ENCODE results near the gene APBA2. TPM values are rescaled to one million over a fixed set of nuclear protein-coding genes. Genes with fewer than 3 reads are reported as not detected.

APBA2 gene
- polyA plus RNA-seq, 3 donors: 0.97 to 2.9 (median 1.8) TPM

GRCh38 chr15:28943611-28944230 lies 57.9 kb downstream of the APBA2 start:
- H3K27ac ChIP-seq (ENCODE audit: low read depth, low read length): no peak overlapping the region
- WGBS, 3 donors: 84 to 94% (median 91%) methylated on average over 11 of the region's 11 CpGs

DNA sequence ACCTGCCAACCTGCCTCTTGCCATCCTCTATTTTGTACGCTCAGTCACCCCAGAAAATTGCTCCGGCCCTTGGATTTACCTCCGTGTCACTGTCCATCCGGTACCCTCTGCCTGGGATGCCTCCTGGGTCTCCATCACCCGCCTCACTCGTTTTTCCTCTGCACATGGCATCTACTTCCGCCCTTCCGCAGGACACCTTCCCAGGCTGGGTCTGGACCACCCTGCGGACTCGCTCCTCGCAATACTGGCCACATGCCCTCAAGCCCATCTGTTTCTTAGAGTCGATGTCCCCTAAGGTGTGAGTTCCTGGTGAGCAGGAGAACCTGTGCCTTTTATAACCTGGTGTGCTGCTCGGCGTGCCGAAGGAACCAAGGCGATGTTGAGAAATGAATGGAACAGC lies 58.5 kb downstream of the APBA2 start:
- no peak overlapping the region for H3K27ac ChIP-seq (ENCODE audit: low read depth, low read length)
- WGBS, 3 donors: 93 to 95% (median 94%) methylated on average over 16 of the region's 16 CpGs

GRCh38 chr15:28944696-28945300 lies 59.0 kb downstream of the APBA2 start:
- no peak overlapping the region for H3K27ac ChIP-seq (ENCODE audit: low read depth, low read length)
- WGBS, 3 donors: 84 to 89% (median 88%) methylated on average over 14 of the region's 14 CpGs

DNA sequence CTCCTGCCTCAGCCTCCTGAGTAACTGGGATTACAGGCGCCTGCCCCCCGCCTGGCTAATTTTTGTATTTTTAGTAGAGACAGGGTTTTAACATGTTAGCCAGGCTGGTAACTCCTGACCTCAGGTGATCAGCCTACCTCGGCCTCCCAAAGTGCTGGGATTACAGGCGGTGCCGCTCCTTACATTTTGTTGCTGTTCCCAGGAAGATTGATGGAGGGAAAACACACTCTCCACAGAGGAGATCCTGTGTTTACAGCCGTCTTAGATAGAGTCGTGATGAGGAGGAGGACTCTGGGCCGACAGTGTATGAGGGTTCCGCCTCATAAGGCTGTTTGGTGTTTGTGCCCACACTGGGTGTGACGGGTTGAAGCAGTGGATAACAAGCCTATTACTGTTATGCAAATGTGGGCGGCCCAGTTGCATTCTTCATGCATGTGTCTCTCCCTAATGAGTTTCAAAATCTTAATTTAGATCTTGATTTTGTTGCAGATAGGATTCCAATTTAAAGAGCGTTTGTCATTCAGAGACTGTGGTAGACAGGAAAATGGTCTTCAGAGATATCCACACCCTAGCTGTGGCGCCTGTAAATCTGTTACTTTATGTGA lies 60.0 kb downstream of the APBA2 start:
- 82 to 90% (median 90%) methylated on average over 13 of the region's 13 CpGs for WGBS, 3 donors
- no peak overlapping the region for H3K27ac ChIP-seq (ENCODE audit: low read depth, low read length)

- no peak overlapping the region for H3K27ac ChIP-seq (ENCODE audit: low read depth, low read length)
- 88 to 90% (median 90%) methylated on average over 7 of the region's 7 CpGs for WGBS, 3 donors
These were observed 61.0 kb downstream of the APBA2 start for GRCh38 chr15:28946803-28947202.

GRCh38 chr15:28947221-28947674 lies 61.5 kb downstream of the APBA2 start:
- H3K27ac ChIP-seq (ENCODE audit: low read depth, low read length): no peak overlapping the region
- WGBS, 3 donors: 81 to 93% (median 87%) methylated on average over 7 of the region's 7 CpGs

DNA sequence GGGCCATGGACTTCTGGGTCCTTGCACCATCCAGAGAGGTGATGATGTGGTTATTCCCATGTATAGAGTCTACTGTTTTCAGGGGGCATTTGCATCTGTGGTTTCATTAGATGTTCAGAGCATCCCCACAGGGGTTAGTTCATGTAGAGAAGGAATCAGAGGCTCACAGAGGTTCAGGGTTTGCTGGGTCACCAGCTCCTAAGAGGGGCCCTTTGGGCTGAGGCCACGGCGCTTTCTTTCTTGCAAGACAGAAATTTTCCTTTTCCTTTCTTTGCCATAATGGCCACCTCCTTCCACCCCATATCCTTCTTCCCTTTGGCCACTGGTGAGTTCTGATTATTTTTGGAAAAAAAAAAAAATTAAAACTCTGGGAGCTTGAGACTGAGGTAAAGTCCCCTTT lies 62.3 kb downstream of the APBA2 start:
- WGBS, 3 donors: 83 to 93% (median 87%) methylated on average over 2 of the region's 2 CpGs
- H3K27ac ChIP-seq (ENCODE audit: low read depth, low read length): no peak overlapping the region

DNA sequence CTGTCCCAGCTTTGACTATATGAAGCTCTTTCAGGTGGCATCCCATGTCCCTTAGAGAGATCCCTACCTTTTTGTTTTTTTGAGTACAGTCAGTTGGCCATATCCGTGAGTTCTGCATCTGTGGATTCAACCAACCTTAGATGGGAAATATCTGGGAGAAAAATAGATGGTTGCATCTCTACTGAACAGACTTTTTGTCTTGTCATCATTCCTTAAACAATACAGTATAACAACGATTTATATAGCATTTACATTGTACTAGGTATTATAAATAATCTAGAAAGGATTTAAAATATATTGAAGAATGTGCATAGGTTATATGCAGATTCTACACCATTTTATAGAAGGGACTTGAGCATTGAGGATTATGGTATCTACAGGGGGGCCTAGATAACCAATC lies 65.1 kb downstream of the APBA2 start:
- no peak overlapping the region for H3K27ac ChIP-seq (ENCODE audit: low read depth, low read length)
- 83 to 86% (median 85%) methylated on average over 2 of the region's 2 CpGs for WGBS, 3 donors

DNA sequence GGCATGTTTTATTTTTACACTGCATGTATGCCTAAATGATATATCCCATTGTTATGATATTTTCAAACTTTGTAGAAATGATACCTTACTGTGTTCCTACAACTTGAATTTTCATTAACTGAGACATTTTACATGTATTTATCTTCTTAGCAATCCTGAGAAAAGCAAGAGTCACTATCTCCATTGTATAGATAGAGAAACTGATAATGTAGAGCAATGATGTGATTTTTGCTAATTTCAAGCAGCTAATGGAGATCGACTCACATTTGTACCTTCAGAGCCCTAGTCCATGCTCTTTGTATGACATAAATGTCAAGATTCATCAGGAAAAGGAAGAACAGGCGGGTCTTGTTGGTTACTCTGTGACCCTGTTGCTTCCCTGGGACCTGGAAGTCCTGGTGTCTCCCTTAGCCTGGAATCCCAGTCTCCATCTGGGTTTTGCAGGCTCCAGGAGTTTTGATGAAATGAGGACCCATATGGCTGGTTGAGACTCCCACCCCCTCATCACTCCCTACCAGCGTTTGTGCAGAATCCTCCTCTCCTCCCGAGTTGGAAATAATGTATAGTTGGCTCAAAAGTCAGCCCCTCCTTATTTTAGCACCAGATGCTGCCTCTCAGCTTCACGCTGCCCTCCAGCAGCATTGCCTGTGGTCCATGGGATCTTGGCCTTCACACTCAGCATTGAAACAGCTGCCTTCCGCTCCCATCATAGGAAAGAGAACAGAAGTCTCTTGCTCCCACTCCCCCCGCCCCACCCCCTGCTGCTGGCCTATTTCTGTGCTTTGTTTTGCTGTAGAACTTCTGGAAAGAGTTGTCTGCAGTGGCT lies 67.1 kb downstream of the APBA2 start:
- H3K27ac ChIP-seq (ENCODE audit: low read depth, low read length): no peak overlapping the region
- WGBS, 3 donors: 57 to 69% (median 60%) methylated on average over 7 of the region's 7 CpGs

GRCh38 chr15:28953573-28954195 lies 67.9 kb downstream of the APBA2 start:
- WGBS, 3 donors: 79 to 90% (median 80%) methylated on average over 15 of the region's 15 CpGs
- H3K27ac ChIP-seq (ENCODE audit: low read depth, low read length): no peak overlapping the region

DNA sequence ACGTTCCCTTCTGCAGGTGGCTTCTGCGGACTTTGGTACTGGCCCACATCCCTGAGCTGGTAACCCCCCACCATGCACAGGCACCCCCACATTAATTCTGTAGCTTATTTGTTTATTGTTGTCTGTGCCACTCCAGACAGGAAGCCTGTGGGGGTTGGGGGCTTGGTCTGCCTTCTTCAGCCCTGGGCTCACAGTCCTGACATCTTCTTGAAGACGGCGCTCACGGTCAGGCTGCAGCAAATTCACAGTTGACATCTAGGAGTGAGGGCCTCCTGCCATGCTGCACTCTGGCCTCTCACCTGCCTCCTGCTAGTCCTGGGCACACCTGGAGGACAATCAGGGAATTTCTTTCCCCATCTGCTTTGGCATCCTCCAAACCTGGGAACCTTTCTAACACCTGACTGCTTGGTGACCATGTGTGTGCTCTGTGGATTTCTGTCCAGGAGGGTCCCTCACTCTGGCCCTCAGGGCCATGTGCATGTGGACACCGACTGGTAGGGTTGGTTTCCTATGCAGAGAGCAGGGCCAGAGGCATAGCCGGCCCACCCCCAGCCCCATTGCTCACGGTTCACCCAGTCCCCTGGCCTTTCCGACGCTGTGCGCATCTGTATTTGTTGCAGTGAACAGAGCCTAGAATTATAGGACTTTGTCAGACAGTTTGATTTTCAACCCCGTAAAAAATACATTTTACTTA lies 68.8 kb downstream of the APBA2 start:
- no peak overlapping the region for H3K27ac ChIP-seq (ENCODE audit: low read depth, low read length)
- WGBS, 3 donors: 68 to 85% (median 71%) methylated on average over 12 of the region's 12 CpGs

DNA sequence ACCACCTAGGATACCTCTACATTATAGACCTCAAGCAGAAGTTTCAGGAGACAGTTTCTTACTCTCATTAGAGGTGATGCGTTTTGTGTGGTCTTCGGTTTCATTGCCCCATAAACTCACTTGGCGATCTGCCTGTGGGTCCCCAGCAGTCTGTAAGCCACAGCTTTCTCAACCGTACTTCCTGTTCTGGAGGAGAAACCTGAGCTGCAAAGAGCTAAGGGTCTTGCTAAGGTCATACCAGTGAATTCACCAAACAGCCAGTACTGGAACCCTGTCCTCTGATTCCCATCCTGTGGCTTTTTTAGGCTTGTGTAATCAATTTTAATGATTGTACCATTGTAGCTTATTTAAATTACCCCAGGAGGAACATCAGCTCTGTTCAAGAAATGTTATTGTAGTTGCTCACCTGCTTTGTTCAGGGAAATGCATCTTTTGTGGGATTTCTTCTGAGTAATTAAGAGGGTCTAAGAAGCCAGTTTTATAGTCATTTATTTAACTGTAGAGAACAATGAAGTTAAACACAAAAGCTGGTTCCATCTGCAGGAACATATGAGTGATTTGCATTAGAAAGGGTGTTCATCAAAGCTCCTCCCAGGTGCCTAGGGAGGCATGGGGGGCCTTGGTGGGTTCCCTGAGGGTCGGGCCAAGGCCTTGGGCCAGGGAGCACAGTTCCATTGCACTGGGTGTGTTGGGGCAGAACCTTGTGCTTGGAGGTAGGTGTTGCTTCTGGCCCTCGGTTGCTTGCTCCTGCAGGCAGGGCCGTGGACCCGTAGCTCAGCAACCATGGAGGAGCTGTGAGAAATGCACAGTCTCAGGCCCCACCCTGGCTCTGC lies 69.6 kb downstream of the APBA2 start:
- H3K27ac ChIP-seq (ENCODE audit: low read depth, low read length): no peak overlapping the region
- WGBS, 3 donors: 52 to 79% (median 57%) methylated on average over 8 of the region's 8 CpGs

- 72 to 79% (median 79%) methylated on average over 5 of the region's 5 CpGs for WGBS, 3 donors
- no peak overlapping the region for H3K27ac ChIP-seq (ENCODE audit: low read depth, low read length)
These were observed 70.2 kb downstream of the APBA2 start for GRCh38 chr15:28955993-28956421.

DNA sequence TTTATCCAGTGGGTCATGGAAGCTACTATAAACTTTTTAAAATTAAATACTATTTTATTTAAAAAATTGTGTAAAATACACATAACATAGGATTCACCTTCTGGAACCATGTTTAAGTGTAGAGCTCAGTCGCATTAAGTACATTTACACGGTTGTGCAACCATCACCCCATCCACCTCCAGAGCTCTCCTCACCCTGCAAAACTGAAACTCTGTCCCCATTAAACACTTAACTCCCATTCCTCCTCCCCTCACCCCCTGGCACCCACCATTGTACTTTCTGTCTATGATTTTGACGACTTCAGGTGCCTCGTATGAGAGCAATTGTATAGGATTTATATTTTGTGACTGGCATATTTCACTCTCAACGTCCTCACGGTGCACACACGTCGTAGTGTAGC lies 70.7 kb downstream of the APBA2 start:
- WGBS, 3 donors: 90 to 93% (median 90%) methylated on average over 8 of the region's 8 CpGs
- no peak overlapping the region for H3K27ac ChIP-seq (ENCODE audit: low read depth, low read length)

DNA sequence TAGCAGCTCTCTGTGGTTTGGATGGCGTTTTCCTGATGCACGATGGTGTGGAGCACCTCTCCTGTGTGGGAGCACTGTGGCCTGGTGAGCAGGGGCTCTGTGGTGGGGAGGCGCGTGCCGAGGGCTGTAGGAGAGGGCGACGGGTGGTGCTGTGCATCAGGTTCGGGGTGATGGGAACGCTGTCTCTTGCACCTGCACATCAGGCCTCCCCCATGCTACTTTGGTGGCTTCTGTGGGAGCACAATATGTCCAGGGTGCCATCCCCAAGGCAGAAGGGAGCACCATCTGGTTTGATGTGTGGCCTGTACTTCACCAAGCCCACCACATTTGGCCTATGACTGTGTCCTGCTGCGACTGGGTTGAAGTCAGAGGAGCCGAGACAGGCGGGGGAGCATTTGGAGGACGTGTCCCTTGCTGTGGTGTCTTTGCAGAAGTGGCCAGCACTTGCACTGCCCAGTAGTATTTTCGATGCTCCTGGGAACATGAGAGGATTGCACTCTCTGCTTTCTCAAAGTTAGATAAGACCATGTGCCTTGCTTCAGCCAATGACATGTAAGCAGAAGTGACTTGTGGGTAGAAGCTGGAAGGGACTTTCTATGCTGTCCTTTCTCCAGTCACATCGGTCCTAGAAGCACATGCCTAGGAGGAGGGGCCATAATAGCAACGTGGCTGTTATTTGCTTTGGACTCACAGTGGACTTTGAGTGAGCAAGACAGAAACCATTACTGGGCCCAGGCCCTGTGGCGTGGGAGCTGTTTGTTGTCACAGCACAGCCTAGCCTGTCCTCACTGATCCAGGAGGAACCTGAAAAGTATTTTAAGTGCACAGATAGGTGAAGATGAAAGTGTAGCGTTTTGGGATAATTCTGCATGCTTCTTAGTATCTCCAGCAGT lies 72.1 kb downstream of the APBA2 start:
- 92 to 94% (median 93%) methylated on average over 18 of the region's 18 CpGs for WGBS, 3 donors
- H3K27ac ChIP-seq (ENCODE audit: low read depth, low read length): no peak overlapping the region

- 87 to 96% (median 92%) methylated on average over 7 of the region's 7 CpGs for WGBS, 3 donors
These were observed 73.6 kb downstream of the APBA2 start for GRCh38 chr15:28959326-28959725.

More at GRCh38 chr15:28959326-28959725, 73.6 kb downstream of the APBA2 start:
- H3K27ac ChIP-seq (ENCODE audit: low read depth, low read length): no peak overlapping the region
